GM19328 (cell line): ENCODE measurements around the gene KREMEN1.

Experiments used
- ATAC-seq: cut with Tn5 transposase; IDR thresholded peaks from one replicate; pipeline ENCODE4 v1.9.1; 2021; ENCODE audit warnings: mild to moderate bottlenecking, moderate library complexity; ENCODE audit not compliant: unreplicated experiment

KREMEN1 gene

GRCh38 chr22:29126670-29127395 lies 54.0 kb downstream of the KREMEN1 start:
- no peak for ATAC-seq

- no peak for ATAC-seq
These were observed 56.3 kb downstream of the KREMEN1 start for GRCh38 chr22:29128891-29129807.

- no peak for ATAC-seq
These were observed 56.9 kb downstream of the KREMEN1 start for GRCh38 chr22:29129808-29130140.

GRCh38 chr22:29130476-29130875 lies 57.6 kb downstream of the KREMEN1 start:
- ATAC-seq, result no peak

- ATAC-seq, result no peak
These were observed 60.8 kb downstream of the KREMEN1 start for GRCh38 chr22:29133603-29134133.

- no peak for ATAC-seq
These were observed 61.6 kb downstream of the KREMEN1 start for GRCh38 chr22:29134448-29134847.

- ATAC-seq, result no peak
These were observed 64.2 kb downstream of the KREMEN1 start for GRCh38 chr22:29136782-29137700.

- no peak for ATAC-seq
These were observed 65.9 kb downstream of the KREMEN1 start for GRCh38 chr22:29138556-29139305.

GRCh38 chr22:29139965-29140782 lies 67.3 kb downstream of the KREMEN1 start:
- ATAC-seq, result no peak

GRCh38 chr22:29141078-29141688 lies 68.3 kb downstream of the KREMEN1 start:
- no peak for ATAC-seq

GRCh38 chr22:29142116-29142515 lies 69.3 kb downstream of the KREMEN1 start:
- no peak for ATAC-seq

- no peak for ATAC-seq
These were observed 71.3 kb downstream of the KREMEN1 start for GRCh38 chr22:29143941-29144785.

GRCh38 chr22:29144786-29145160 lies 71.9 kb downstream of the KREMEN1 start:
- ATAC-seq, result no peak

- no peak for ATAC-seq
These were observed 72.7 kb downstream of the KREMEN1 start for GRCh38 chr22:29145321-29146072.

GRCh38 chr22:29146091-29146560 lies 73.3 kb downstream of the KREMEN1 start:
- no peak for ATAC-seq

GRCh38 chr22:29146771-29147170 lies 73.9 kb downstream of the KREMEN1 start:
- ATAC-seq, result no peak

- no peak for ATAC-seq
These were observed 74.6 kb downstream of the KREMEN1 start for GRCh38 chr22:29147331-29147899.
